ENCODE data around the gene GZMM.

DNA sequence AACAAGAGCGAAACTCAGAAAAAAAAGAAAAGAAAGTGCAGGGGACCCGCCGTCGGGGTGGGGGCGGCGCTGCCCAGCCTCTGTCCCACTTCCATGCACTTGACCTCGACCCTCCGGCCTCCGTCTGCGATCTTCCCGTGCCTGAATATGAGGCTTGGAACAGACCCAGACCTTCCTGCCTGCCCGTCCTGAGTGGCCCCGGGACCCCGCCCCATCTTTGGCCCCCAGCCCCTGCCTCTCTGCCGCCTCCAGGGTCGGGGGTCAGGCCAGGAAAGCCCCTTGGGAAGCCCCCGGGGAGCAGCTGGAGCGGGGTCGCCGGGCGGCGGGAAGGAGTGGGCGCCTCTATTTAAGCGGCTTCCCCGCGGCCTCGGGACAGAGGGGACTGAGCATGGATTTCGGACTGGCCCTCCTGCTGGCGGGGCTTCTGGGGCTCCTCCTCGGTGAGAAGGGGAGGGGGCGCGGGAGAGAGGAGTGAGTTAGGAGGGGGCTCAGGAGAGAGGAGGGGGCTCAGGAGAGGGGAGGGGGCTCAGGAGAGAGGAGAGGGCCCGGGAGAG lies 47.7 kb upstream of the GZMM start, which contains the start of gene MADCAM1:
- TF ChIP-seq GATA3 (IDR thresholded peaks at IDR 0.05; ENCODE audit: low read depth, low read length): no peak
- no peak for TF ChIP-seq GATA2 (IDR thresholded peaks at IDR 0.05; ENCODE audit: low read depth, low read length)
